ENCODE data around the gene PPP2R5C. TPM values are rescaled to one million over a fixed set of nuclear protein-coding genes. Genes with fewer than 3 reads are reported as not detected.

Gene PPP2R5C
- total RNA-seq, 2 experiments from 2014 or later, result 232 to 281 TPM

GRCh38 chr14:101958418-101959180 is 197.1 kb downstream of the PPP2R5C start:
- POLR2A ChIA-PET, result interaction anchor here (0.6 kb wide), 2 partner anchors 10 to 51 kb away, joined by 5 read pairs; no protein-coding TSS in a partner anchor
- intact Hi-C loops (cut with DNase I, micrococcal nuclease), result no loop called here
- ATAC-seq (no peak), DNase-seq (no peak)
- CTCF ChIA-PET, result interaction anchor here (0.6 to 1.6 kb wide), 8 partner anchors 8 to 252 kb away, joined by 3 to 6 read pairs (median 4); no protein-coding TSS in a partner anchor
- Mint-ChIP-seq H3K27me3 (no peaks in the 10 kb centered on the region), H3K27ac (no peak overlapping the region), H3K9me3 (ENCODE audit: low read depth) (no peaks in the 10 kb centered on the region), H3K4me1 (peaks cover 8% of the 10 kb centered on the region), H3K36me3 (ENCODE audit: low read depth) (no peaks in the 10 kb centered on the region), H3K4me3 (no peak overlapping the region)

DNA sequence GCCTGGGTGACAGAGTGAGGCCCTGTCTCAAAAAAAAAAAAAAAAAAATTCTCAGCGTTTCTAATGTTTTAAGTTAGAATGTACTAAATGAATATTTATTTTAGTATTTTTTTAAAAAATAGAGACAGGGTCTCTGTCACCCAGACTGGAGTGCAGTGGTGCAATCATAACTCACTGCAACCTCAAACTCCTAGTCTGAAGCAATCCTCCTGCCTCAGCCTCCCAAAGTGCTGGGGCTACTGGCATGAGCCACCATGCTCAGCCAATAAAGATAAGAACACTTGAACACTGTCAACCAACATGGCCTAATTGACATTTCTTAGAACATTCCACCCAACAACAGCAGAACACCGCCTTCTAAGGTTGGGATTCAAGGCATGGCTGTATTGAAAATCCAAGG is 197.8 kb downstream of the PPP2R5C start:
- H3K4me3 Mint-ChIP-seq, result no peak overlapping the region
- POLR2A ChIA-PET, result no interaction called here
- no peaks in the 10 kb centered on the region for H3K9me3 Mint-ChIP-seq (ENCODE audit: low read depth)
- peaks cover 13% of the 10 kb centered on the region for H3K4me1 Mint-ChIP-seq
- no peaks in the 10 kb centered on the region for H3K27me3 Mint-ChIP-seq
- DNase-seq (no peak), ATAC-seq (no peak)
- intact Hi-C loops (cut with DNase I, micrococcal nuclease), result no loop called here
- H3K36me3 Mint-ChIP-seq (ENCODE audit: low read depth), result no peaks in the 10 kb centered on the region
- CTCF ChIA-PET, result interaction anchor here (0.7 to 1.3 kb wide), 3 partner anchors 137 to 202 kb away, joined by 3 to 5 read pairs (median 3); no protein-coding TSS in a partner anchor
- H3K27ac Mint-ChIP-seq, result no peak overlapping the region

- ChIA-PET CTCF (interaction anchor here (0.6 to 2.4 kb wide), 7 partner anchors 12 to 549 kb away, joined by 3 to 12 read pairs (median 3); partner anchors contain the start of gene ANKRD9), POLR2A (no interaction called here)
- peak; percentile 59 for DNase-seq
- H3K27me3 Mint-ChIP-seq, result no peaks in the 10 kb centered on the region
- H3K4me3 Mint-ChIP-seq, result no peak overlapping the region
- H3K36me3 Mint-ChIP-seq (ENCODE audit: low read depth), result no peaks in the 10 kb centered on the region
- H3K4me1 Mint-ChIP-seq, result peaks cover 13% of the 10 kb centered on the region
- no peak for ATAC-seq
- no peaks in the 10 kb centered on the region for H3K9me3 Mint-ChIP-seq (ENCODE audit: low read depth)
- no peak overlapping the region for H3K27ac Mint-ChIP-seq
- intact Hi-C loops (cut with DNase I, micrococcal nuclease), result loop anchor here (2.0 to 10.0 kb wide), 4 partner anchors 189 to 555 kb away; partner anchors contain the start of gene ANKRD9 (in 1 of the 2)
These were observed 198.7 kb downstream of the PPP2R5C start for GRCh38 chr14:101960225-101960624.

GRCh38 chr14:101961011-101961721 is 199.7 kb downstream of the PPP2R5C start:
- ATAC-seq (peak; percentile 40), DNase-seq (peak; percentile 89)
- ChIA-PET CTCF (interaction anchor here (0.6 to 2.4 kb wide), 20 partner anchors 8 to 1917 kb away, joined by 3 to 12 read pairs (median 4); no protein-coding TSS in a partner anchor), POLR2A (no interaction called here)
- Mint-ChIP-seq H3K9me3 (ENCODE audit: low read depth) (no peaks in the 10 kb centered on the region), H3K27me3 (no peaks in the 10 kb centered on the region), H3K4me1 (peaks cover 19% of the 10 kb centered on the region), H3K36me3 (ENCODE audit: low read depth) (no peaks in the 10 kb centered on the region), H3K4me3 (no peak overlapping the region), H3K27ac (peak overlapping the region; percentile 80)
- intact Hi-C loops (cut with DNase I, micrococcal nuclease), result loop anchor here (1.0 to 10.0 kb wide), 8 partner anchors 135 to 554 kb away; partner anchors contain the start of genes ANKRD9 (in 1 of the 2) and WDR20 (in 1 of the 2)

DNA sequence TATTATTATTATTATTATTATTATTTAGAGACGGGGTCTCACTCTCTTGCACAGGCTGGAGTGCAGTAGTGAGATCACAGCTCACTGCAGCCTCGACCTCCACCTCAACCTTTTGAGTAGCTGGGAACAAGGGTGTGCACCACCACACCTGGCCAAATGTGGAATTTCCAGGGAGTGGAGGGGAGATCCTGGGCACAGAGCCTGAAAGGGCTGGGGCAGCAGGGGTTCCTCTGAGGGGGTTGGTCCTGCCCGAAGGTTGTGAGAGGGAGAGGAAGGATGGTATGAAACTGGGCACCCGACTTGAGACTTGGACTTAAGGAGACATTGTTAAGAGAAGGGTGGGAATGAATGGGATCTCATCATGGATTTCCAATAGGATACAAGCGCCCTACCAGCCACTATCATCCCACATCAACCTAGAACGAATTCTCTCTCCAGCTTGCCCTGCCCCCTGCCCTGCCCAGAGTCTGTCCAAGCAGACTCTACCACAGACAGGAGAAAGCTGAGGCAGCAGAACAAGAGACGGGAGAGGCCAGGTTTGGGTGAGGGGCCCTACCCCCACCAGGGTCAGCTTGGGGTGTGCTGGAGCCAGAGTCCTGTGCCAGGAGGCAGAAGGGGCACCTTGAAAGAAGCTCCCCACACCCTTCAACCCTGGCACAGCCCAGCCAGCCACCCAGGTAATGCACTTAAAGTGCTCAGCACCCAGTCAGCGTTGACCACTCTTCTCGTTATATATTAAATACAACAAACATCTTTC is 200.4 kb downstream of the PPP2R5C start:
- DNase-seq (no peak), ATAC-seq (no peak)
- Mint-ChIP-seq H3K27ac (no peak overlapping the region), H3K4me3 (no peak overlapping the region), H3K36me3 (ENCODE audit: low read depth) (peaks cover 3% of the 10 kb centered on the region), H3K4me1 (peaks cover 24% of the 10 kb centered on the region), H3K27me3 (no peaks in the 10 kb centered on the region), H3K9me3 (ENCODE audit: low read depth) (no peaks in the 10 kb centered on the region)
- ChIA-PET POLR2A (no interaction called here), CTCF (interaction anchor here (0.6 to 2.4 kb wide), 20 partner anchors 8 to 352 kb away, joined by 3 to 12 read pairs (median 4); no protein-coding TSS in a partner anchor)
- intact Hi-C loops (cut with DNase I, micrococcal nuclease), result loop anchor here (1.0 to 10.0 kb wide), 8 partner anchors 134 to 553 kb away; partner anchors contain the start of genes ANKRD9 (in 1 of the 2) and WDR20 (in 1 of the 2)

DNA sequence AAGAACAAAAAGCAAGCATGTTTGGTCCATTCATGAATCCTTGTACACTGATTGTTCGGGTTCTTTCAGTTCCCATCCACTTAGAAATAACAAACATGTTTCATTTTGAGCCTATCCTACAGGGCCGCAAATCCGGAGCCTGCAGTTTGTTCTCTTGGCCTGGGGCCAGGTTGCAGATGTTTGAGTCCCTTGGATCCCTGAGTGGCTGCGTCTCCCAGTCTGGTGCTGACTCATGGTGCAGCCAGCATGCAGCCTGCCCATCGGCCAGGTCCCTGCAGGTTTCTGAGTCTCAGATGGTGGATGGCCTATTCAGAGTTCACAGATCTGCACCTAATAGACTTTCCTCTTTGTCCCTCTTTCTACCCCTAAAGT is 201.0 kb downstream of the PPP2R5C start:
- ChIA-PET POLR2A (no interaction called here), CTCF (interaction anchor here (0.6 to 2.4 kb wide), 6 partner anchors 11 to 351 kb away, joined by 3 to 12 read pairs (median 5); no protein-coding TSS in a partner anchor)
- H3K27me3 Mint-ChIP-seq, result no peaks in the 10 kb centered on the region
- peaks cover 3% of the 10 kb centered on the region for H3K36me3 Mint-ChIP-seq (ENCODE audit: low read depth)
- intact Hi-C loops (cut with DNase I, micrococcal nuclease), result loop anchor here (5.0 to 10.0 kb wide), 2 partner anchors 545 to 552 kb away; partner anchors contain the start of gene ANKRD9 (in 1 of the 2)
- no peaks in the 10 kb centered on the region for H3K9me3 Mint-ChIP-seq (ENCODE audit: low read depth)
- H3K4me3 Mint-ChIP-seq, result no peak overlapping the region
- H3K4me1 Mint-ChIP-seq, result peaks cover 26% of the 10 kb centered on the region
- ATAC-seq, result no peak
- peak; percentile 24 for DNase-seq
- no peak overlapping the region for H3K27ac Mint-ChIP-seq

DNA sequence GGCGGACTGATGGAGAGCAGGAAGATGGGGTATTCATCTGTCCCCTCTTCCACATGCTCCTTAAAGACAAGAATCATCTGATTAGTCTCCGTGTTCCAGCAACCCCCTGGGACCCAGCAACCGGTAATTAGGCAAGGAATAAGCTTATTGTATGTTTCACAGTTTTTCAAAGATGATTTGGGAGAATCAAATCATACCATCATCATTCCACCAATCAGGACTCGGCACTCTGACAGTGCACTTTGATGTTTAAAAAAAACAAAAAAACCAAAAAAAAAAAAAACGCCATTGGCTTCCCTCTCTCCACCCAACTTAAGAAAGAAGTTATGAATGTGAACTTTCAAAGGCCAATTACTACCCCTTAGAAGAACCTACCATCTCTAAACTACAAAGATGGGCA is 201.5 kb downstream of the PPP2R5C start:
- Mint-ChIP-seq H3K27me3 (no peaks in the 10 kb centered on the region), H3K9me3 (ENCODE audit: low read depth) (no peaks in the 10 kb centered on the region), H3K36me3 (ENCODE audit: low read depth) (peaks cover 8% of the 10 kb centered on the region), H3K27ac (no peak overlapping the region), H3K4me3 (no peak overlapping the region), H3K4me1 (peaks cover 31% of the 10 kb centered on the region)
- ChIA-PET POLR2A (no interaction called here), CTCF (interaction anchor here (0.6 to 1.3 kb wide), 6 partner anchors 9 to 352 kb away, joined by 3 to 5 read pairs (median 3); no protein-coding TSS in a partner anchor)
- no peak for ATAC-seq
- intact Hi-C loops (cut with DNase I, micrococcal nuclease), result loop anchor here (5.0 to 10.0 kb wide), 2 partner anchors 544 to 552 kb away; partner anchors contain the start of gene ANKRD9 (in 1 of the 2)
- DNase-seq, result no peak

- H3K27ac Mint-ChIP-seq, result peak overlapping the region; percentile 74
- intact Hi-C loops (cut with DNase I, micrococcal nuclease), result loop anchor here (1.0 to 10.0 kb wide), 14 partner anchors 15 to 629 kb away; partner anchors contain the start of genes HSP90AA1 (in 2 of the 2), ANKRD9 (in 1 of the 2), CINP (in 1 of the 2) and MOK (in 1 of the 2)
- H3K36me3 Mint-ChIP-seq (ENCODE audit: low read depth), result peaks cover 12% of the 10 kb centered on the region
- POLR2A ChIA-PET, result no interaction called here
- peak overlapping the region; percentile 89 for H3K4me3 Mint-ChIP-seq
- CTCF ChIA-PET, result interaction anchor here (0.6 to 1.3 kb wide), 9 partner anchors 10 to 351 kb away, joined by 3 to 5 read pairs (median 3); no protein-coding TSS in a partner anchor
- no peaks in the 10 kb centered on the region for H3K9me3 Mint-ChIP-seq (ENCODE audit: low read depth)
- H3K27me3 Mint-ChIP-seq, result no peaks in the 10 kb centered on the region
- ATAC-seq (peak; percentile 0), DNase-seq (no peak)
- H3K4me1 Mint-ChIP-seq, result peaks cover 36% of the 10 kb centered on the region
These were observed 202.3 kb downstream of the PPP2R5C start for GRCh38 chr14:101963656-101964296.

GRCh38 chr14:101964297-101965180 is 203.0 kb downstream of the PPP2R5C start, which contains the start of gene DYNC1H1:
TSS of gene DYNC1H1 (plus strand) at chr14:101964573. CDS start at chr14:101964692, 119 bp downstream.
- peaks cover 17% of the 10 kb centered on the region for H3K36me3 Mint-ChIP-seq (ENCODE audit: low read depth)
- H3K27me3 Mint-ChIP-seq, result no peaks in the 10 kb centered on the region
- intact Hi-C loops (cut with DNase I, micrococcal nuclease), result loop anchor here (1.0 to 10.0 kb wide), 14 partner anchors 16 to 628 kb away; partner anchors contain the start of genes HSP90AA1 (in 2 of the 2), ANKRD9 (in 1 of the 2), CINP (in 1 of the 2) and MOK (in 1 of the 2)
- ATAC-seq, result peak; percentile 82
- no peaks in the 10 kb centered on the region for H3K9me3 Mint-ChIP-seq (ENCODE audit: low read depth)
- H3K4me3 Mint-ChIP-seq, result peak within 1 kb of the TSS; percentile 89
- peak; percentile 93 for DNase-seq
- CTCF ChIA-PET, result interaction anchor here (0.5 to 2.0 kb wide), 9 partner anchors 10 to 350 kb away, joined by 3 to 8 read pairs (median 4); no protein-coding TSS in a partner anchor
- peak within 1 kb of the TSS; percentile 91 for H3K27ac Mint-ChIP-seq
- H3K4me1 Mint-ChIP-seq, result peaks cover 39% of the 10 kb centered on the region
- POLR2A ChIA-PET, result interaction anchor here (1.0 kb wide), 1 partner anchor 117 kb away, joined by 3 read pairs; no protein-coding TSS in a partner anchor

Measured in activated CD4-positive, alpha-beta T cell treated with anti-CD3 and anti-CD28 coated beads for 36 hours (primary cell).